Liver (tissue), 9 donors: ENCODE data around the gene RBMS3. TPM values are rescaled to one million over a fixed set of nuclear protein-coding genes. Genes with fewer than 3 reads are reported as not detected.

Experiments used
- DNase-seq: peaks from one replicate; pipeline ENCODE4 v3.0.0-alpha.2; 2017; ENCODE audit warnings: low spot score
- H3K27ac ChIP-seq, 2 donors: one replicate each; pipeline ENCODE4 v1.7.0; 2013; ENCODE audit warnings: inconsistent platforms in 2 of 2, low read length in 2 of 2, control low read depth in 1 of 2, low read depth in 1 of 2, mild to moderate bottlenecking in 1 of 2
- H3K27me3 ChIP-seq, 4 donors: one replicate each; pipeline versions ENCODE4 v1.6.1 to v1.7.0; 2013; ENCODE audit warnings: low read length in 3 of 4, inconsistent platforms in 1 of 4, mild to moderate bottlenecking in 1 of 4, moderate library complexity in 1 of 4; ENCODE audit not compliant: control insufficient read depth in 4 of 4, insufficient read depth in 4 of 4
- H3K36me3 ChIP-seq, 4 donors: one replicate each; pipeline versions ENCODE4 v1.6.1 to v1.7.0; 2013; ENCODE audit warnings: low read length in 3 of 4, mild to moderate bottlenecking in 3 of 4, low read depth in 1 of 4, moderate library complexity in 1 of 4; ENCODE audit not compliant: control insufficient read depth in 4 of 4, insufficient read depth in 3 of 4
- H3K4me1 ChIP-seq, 4 donors: one replicate each; pipeline versions ENCODE4 v1.6.1 to v1.7.0; 2013; ENCODE audit warnings: low read length in 3 of 4, mild to moderate bottlenecking in 3 of 4, moderate library complexity in 1 of 4; ENCODE audit not compliant: control insufficient read depth in 4 of 4, insufficient read depth in 4 of 4
- H3K4me3 ChIP-seq, 3 donors: one replicate each; pipeline versions ENCODE4 v1.6.1 to v1.7.0; 2013; ENCODE audit warnings: low read length in 3 of 3, control low read depth in 1 of 3, low read depth in 1 of 3, mild to moderate bottlenecking in 1 of 3
- H3K9ac ChIP-seq, 2 donors: one replicate each; pipeline ENCODE4 v1.7.0; 2013; ENCODE audit warnings: low read length in 2 of 2, mild to moderate bottlenecking in 2 of 2, moderate library complexity in 2 of 2, control low read depth in 1 of 2, low read depth in 1 of 2
- H3K9me3 ChIP-seq, 4 donors: one replicate each; pipeline versions ENCODE4 v1.6.1 to v1.7.0; 2013; ENCODE audit warnings: low read length in 3 of 4; ENCODE audit not compliant: control insufficient read depth in 4 of 4
- ATF3 ChIP-seq: IDR thresholded peaks from 2 replicates; pipeline ENCODE4 v1.6.1; 2016; ENCODE audit warnings: antibody characterized with exemption
- CTCF ChIP-seq: fragments of 150-350 bp; IDR thresholded peaks from 2 replicates; pipeline ENCODE4 v1.5.1; 2017; ENCODE audit warnings: improper control_type of control experiment, low read depth, low read length; ENCODE audit not compliant: missing input control
- EGR1 ChIP-seq, 2 donors: IDR thresholded peaks; 2 replicates each; pipeline ENCODE4 v1.6.1; 2016 to 2018; ENCODE audit warnings: antibody characterized with exemption in 2 of 2, low read depth in 2 of 2
- FOXA1 ChIP-seq: IDR thresholded peaks from 2 replicates; pipeline ENCODE4 v1.6.1; 2016; ENCODE audit warnings: antibody characterized with exemption
- FOXA2 ChIP-seq: IDR thresholded peaks from 2 replicates; pipeline ENCODE4 v1.6.1; 2016; ENCODE audit warnings: antibody characterized with exemption
- GABPA ChIP-seq, 2 donors: IDR thresholded peaks in 1 of 2; conservative IDR thresholded peaks in 1 of 2; 2 replicates each; pipeline ENCODE4 v1.6.1; 2016; ENCODE audit warnings: antibody characterized with exemption in 2 of 2, mild to moderate bottlenecking in 1 of 2, moderate library complexity in 1 of 2
- HNF4A ChIP-seq, 2 donors: conservative IDR thresholded peaks; 2 replicates each; pipeline ENCODE4 v1.6.1; 2016; ENCODE audit warnings: antibody characterized with exemption in 2 of 2, mild to moderate bottlenecking in 2 of 2
- HNF4G ChIP-seq: IDR thresholded peaks from 2 replicates; pipeline ENCODE4 v1.6.1; 2016; ENCODE audit warnings: antibody characterized with exemption
- MAX ChIP-seq: IDR thresholded peaks from 2 replicates; pipeline ENCODE4 v1.6.1; 2016; ENCODE audit warnings: antibody characterized with exemption
- RAD21 ChIP-seq, 2 donors: IDR thresholded peaks; 2 replicates each; pipeline ENCODE4 v1.6.1; 2016; ENCODE audit warnings: antibody characterized with exemption in 2 of 2, mild to moderate bottlenecking in 2 of 2
- SP1 ChIP-seq: IDR thresholded peaks from 2 replicates; pipeline ENCODE4 v1.6.1; 2018; ENCODE audit warnings: antibody characterized with exemption, mild to moderate bottlenecking
- TAF1 ChIP-seq: conservative IDR thresholded peaks from 2 replicates; pipeline ENCODE4 v1.6.1; 2016; ENCODE audit warnings: antibody characterized with exemption, mild to moderate bottlenecking
- YY1 ChIP-seq: IDR thresholded peaks from 2 replicates; pipeline ENCODE4 v1.6.1; 2016; ENCODE audit warnings: antibody characterized with exemption, mild to moderate bottlenecking
- WGBS: extraction: QIAGEN DNeasy Blood & Tissue Kit; methylation state at CpG from one replicate; pipeline ENCODE4 v1.1.7; 2013; 5-methylcytosine and 5-hydroxymethylcytosine counted together
- polyA plus RNA-seq, 2 donors: library from polyadenylated mRNA; stranded (reverse) in 1 of 2; unstranded in 1 of 2; fragments of 200-250 nt in 1 of 2; fragments of >200 nt in 1 of 2; fragmentation: Nextera tagmentation in 1 of 2; extraction: Ambion mirVana in 1 of 2; gene quantifications; one replicate each; pipeline versions ENCODE4 v1.2.1 to v1.2.3, GENCODE V29; 2013 to 2015
- total RNA-seq, 2 donors: library from RNA; depleted of rRNA; stranded (reverse); fragments of >200 nt; gene quantifications; one replicate each; pipeline ENCODE4 v1.2.3, GENCODE V29; 2014
- TF ChIP-seq, protein P1 (sequence below): IDR thresholded peaks from 2 replicates; pipeline ENCODE4 v1.6.1; 2016; ENCODE audit warnings: antibody characterized with exemption
- TF ChIP-seq, protein P2 (sequence below): IDR thresholded peaks from 2 replicates; pipeline ENCODE4 v1.6.1; 2016; ENCODE audit warnings: antibody characterized with exemption, mild to moderate bottlenecking
- donor health status: healthy.
- donor health status: healthy.
- donor health status: healthy.
- donor health status: healthy.
- donor health status: healthy.

RBMS3 gene
- total and polyA plus RNA-seq, 4 donors = 1.2 to 14.9 (median 9.3) TPM

DNA sequence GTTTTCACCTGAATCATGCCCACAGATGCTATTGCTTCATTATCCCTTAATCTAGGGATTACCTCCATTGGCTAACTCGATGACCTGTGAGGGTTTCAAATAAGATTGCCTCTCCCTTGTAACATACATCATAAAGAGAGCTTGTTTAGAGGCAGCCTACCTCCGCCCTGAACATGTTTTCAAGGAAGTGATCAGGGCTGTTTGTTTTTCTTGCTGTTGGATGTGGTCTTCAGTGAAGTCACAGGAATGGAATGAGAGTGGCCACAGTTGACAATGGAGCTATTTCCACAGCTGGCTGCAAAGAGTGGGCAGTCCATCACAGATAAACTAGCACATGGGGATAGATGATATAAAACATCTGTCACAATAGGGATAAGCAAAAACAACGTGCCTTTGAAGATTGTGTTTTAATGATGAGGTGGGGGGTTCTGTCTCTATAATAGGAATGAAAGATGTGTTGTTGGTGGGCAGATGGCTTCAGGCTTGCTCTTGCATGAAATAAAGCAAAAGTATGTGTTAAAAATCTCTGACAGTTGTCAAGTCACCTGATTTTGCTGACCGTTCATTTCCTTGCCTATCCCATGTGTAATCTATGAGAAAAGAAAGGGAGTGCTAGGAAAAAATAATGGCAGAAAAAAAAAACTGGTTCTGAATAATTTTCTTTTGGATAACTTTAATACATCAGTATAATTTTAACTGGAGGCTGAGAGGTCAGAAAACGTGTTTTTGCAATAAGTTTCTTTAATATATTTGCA, 642.3 kb downstream of the RBMS3 start:
- no peaks in the 10 kb centered on the region for H3K36me3 ChIP-seq
- H3K4me1 ChIP-seq = no peaks in the 10 kb centered on the region
- 62% methylated on average over 5 of the region's 5 CpGs for whole genome bisulfite sequencing
- no peak for DNase-seq
- H3K27me3 ChIP-seq = no peaks in the 10 kb centered on the region
- no peak overlapping the region for H3K9ac ChIP-seq
- TF ChIP-seq HNF4A (conservative IDR thresholded peaks at IDR 0.05) (no peak), SP1 (no peak), GABPA (IDR thresholded peaks at IDR 0.05 in 1 of 2, conservative IDR thresholded peaks at IDR 0.05 in 1 of 2) (no peak), CTCF (no peak), YY1 (no peak), EGR1 (IDR thresholded peaks at IDR 0.05; ENCODE audit: low read depth in 2 of 2) (no peak), HNF4G (no peak), MAX (no peak), ATF3 (no peak), RAD21 (IDR thresholded peaks at IDR 0.05) (no peak), FOXA1 (no peak), FOXA2 (no peak), TAF1 (no peak)
- TF ChIP-seq, protein P1, sequence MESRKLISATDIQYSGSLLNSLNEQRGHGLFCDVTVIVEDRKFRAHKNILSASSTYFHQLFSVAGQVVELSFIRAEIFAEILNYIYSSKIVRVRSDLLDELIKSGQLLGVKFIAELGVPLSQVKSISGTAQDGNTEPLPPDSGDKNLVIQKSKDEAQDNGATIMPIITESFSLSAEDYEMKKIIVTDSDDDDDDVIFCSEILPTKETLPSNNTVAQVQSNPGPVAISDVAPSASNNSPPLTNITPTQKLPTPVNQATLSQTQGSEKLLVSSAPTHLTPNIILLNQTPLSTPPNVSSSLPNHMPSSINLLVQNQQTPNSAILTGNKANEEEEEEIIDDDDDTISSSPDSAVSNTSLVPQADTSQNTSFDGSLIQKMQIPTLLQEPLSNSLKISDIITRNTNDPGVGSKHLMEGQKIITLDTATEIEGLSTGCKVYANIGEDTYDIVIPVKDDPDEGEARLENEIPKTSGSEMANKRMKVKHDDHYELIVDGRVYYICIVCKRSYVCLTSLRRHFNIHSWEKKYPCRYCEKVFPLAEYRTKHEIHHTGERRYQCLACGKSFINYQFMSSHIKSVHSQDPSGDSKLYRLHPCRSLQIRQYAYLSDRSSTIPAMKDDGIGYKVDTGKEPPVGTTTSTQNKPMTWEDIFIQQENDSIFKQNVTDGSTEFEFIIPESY = no peak
- TF ChIP-seq, protein P2, sequence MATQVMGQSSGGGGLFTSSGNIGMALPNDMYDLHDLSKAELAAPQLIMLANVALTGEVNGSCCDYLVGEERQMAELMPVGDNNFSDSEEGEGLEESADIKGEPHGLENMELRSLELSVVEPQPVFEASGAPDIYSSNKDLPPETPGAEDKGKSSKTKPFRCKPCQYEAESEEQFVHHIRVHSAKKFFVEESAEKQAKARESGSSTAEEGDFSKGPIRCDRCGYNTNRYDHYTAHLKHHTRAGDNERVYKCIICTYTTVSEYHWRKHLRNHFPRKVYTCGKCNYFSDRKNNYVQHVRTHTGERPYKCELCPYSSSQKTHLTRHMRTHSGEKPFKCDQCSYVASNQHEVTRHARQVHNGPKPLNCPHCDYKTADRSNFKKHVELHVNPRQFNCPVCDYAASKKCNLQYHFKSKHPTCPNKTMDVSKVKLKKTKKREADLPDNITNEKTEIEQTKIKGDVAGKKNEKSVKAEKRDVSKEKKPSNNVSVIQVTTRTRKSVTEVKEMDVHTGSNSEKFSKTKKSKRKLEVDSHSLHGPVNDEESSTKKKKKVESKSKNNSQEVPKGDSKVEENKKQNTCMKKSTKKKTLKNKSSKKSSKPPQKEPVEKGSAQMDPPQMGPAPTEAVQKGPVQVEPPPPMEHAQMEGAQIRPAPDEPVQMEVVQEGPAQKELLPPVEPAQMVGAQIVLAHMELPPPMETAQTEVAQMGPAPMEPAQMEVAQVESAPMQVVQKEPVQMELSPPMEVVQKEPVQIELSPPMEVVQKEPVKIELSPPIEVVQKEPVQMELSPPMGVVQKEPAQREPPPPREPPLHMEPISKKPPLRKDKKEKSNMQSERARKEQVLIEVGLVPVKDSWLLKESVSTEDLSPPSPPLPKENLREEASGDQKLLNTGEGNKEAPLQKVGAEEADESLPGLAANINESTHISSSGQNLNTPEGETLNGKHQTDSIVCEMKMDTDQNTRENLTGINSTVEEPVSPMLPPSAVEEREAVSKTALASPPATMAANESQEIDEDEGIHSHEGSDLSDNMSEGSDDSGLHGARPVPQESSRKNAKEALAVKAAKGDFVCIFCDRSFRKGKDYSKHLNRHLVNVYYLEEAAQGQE = no peak
- H3K27ac ChIP-seq = no peak overlapping the region
- peaks cover 0 to 2% (median 0%) of the 10 kb centered on the region in 4 donors for H3K9me3 ChIP-seq
- no peak overlapping the region for H3K4me3 ChIP-seq
